ENCODE results near the gene TSPAN9.
"Not testable (repeated sequence)": the region's sequence is repeated elsewhere in the genome, so short reads cannot be mapped to it uniquely, and the experiment has no call there.

The TSPAN9 gene

DNA sequence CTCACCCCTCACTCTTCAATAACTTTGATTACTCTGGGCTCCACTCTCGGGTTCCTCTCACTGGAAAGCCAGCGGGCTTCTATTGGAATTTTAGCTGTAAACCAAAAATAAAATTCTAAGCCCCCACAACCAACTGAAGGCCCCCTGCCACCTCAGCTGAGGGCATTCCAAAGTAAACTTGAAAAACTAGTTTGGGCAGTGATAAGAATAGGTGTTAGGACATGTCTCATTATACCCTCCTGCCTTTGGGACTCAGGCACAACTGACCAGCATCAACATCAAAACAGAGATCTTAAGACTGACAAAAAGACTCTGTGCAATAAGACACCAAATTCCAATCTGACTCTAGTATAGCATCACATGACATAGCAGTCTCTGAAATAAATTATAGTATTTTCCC lies 11.9 kb upstream of the TSPAN9 start:
- H3K27me3 ChIP-seq (ENCODE audit: insufficient read depth, poor library complexity, severe bottlenecking) = peaks cover 3% of the 10 kb centered on the region
- TF ChIP-seq POLR2AphosphoS5 (IDR thresholded peaks at IDR 0.05; ENCODE audit: low read depth) (no peak), SPI1 (IDR thresholded peaks at IDR 0.05; ENCODE audit: borderline replicate concordance, low read depth) (no peak), GABPA (IDR thresholded peaks at IDR 0.05; ENCODE audit: low read depth) (no peak)
- TF ChIP-seq, protein P1, sequence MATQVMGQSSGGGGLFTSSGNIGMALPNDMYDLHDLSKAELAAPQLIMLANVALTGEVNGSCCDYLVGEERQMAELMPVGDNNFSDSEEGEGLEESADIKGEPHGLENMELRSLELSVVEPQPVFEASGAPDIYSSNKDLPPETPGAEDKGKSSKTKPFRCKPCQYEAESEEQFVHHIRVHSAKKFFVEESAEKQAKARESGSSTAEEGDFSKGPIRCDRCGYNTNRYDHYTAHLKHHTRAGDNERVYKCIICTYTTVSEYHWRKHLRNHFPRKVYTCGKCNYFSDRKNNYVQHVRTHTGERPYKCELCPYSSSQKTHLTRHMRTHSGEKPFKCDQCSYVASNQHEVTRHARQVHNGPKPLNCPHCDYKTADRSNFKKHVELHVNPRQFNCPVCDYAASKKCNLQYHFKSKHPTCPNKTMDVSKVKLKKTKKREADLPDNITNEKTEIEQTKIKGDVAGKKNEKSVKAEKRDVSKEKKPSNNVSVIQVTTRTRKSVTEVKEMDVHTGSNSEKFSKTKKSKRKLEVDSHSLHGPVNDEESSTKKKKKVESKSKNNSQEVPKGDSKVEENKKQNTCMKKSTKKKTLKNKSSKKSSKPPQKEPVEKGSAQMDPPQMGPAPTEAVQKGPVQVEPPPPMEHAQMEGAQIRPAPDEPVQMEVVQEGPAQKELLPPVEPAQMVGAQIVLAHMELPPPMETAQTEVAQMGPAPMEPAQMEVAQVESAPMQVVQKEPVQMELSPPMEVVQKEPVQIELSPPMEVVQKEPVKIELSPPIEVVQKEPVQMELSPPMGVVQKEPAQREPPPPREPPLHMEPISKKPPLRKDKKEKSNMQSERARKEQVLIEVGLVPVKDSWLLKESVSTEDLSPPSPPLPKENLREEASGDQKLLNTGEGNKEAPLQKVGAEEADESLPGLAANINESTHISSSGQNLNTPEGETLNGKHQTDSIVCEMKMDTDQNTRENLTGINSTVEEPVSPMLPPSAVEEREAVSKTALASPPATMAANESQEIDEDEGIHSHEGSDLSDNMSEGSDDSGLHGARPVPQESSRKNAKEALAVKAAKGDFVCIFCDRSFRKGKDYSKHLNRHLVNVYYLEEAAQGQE (IDR thresholded peaks at IDR 0.05; ENCODE audit: insufficient replicate concordance, low read depth) = no peak
- TF ChIP-seq, protein P2, sequence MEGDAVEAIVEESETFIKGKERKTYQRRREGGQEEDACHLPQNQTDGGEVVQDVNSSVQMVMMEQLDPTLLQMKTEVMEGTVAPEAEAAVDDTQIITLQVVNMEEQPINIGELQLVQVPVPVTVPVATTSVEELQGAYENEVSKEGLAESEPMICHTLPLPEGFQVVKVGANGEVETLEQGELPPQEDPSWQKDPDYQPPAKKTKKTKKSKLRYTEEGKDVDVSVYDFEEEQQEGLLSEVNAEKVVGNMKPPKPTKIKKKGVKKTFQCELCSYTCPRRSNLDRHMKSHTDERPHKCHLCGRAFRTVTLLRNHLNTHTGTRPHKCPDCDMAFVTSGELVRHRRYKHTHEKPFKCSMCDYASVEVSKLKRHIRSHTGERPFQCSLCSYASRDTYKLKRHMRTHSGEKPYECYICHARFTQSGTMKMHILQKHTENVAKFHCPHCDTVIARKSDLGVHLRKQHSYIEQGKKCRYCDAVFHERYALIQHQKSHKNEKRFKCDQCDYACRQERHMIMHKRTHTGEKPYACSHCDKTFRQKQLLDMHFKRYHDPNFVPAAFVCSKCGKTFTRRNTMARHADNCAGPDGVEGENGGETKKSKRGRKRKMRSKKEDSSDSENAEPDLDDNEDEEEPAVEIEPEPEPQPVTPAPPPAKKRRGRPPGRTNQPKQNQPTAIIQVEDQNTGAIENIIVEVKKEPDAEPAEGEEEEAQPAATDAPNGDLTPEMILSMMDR (IDR thresholded peaks at IDR 0.05; ENCODE audit: insufficient read depth, low read length) = no peak
- DNase-seq (ENCODE audit: low read depth in 1 of 2, low spot score in 1 of 2) = no peak
- H3K27ac ChIP-seq (replicated peaks) = no peak overlapping the region
- H3K4me3 ChIP-seq (replicated peaks; ENCODE audit: insufficient read depth, low read length) = no peak overlapping the region

DNA sequence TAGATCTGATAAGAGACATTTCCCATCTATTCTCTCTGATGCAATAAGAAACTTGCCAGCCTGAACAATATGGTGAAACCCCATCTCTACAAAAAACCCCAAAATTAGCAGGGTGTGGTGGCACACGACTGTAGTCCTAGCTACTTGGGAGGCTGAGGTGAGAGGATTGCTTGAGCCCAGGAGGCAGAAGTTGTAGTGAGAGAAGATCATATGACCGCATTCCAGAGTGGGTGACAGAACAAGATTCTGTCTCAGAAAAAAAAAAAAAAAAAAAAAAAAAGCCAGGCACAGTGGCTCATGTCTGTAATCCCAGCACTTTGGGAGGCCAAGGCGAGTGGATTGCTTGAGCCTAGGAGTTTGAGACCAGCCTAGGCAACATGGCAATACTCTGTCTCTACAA lies 11.3 kb upstream of the TSPAN9 start:
- not testable (repeated sequence) for H3K4me3 ChIP-seq (replicated peaks; ENCODE audit: insufficient read depth, low read length); H3K27ac ChIP-seq (replicated peaks); DNase-seq (ENCODE audit: low read depth in 1 of 2, low spot score in 1 of 2); H3K27me3 ChIP-seq (ENCODE audit: insufficient read depth, poor library complexity, severe bottlenecking)

DNA sequence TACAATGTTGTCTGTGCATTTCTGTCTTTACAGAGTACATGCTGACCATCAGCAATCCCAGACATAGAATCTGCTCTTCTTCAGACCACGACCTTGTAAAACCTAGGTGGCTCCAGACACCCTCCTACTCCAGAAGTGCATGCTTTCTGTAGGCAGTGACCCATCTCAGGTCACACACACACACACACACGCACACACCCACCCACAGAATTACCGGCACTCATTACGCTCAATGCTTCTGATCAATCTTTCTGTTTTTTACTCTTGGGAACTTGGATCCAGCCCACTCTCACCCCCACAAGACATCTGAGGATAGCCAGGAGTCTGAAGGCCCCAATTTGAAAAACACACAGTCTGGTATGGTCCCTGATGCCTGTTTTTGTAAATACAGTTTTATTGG lies 7.5 kb upstream of the TSPAN9 start:
- no peak for DNase-seq (ENCODE audit: low read depth in 1 of 2, low spot score in 1 of 2)
- Histone ChIP-seq H3K27me3 (ENCODE audit: insufficient read depth, poor library complexity, severe bottlenecking) (peaks cover 9% of the 10 kb centered on the region), H3K27ac (replicated peaks) (no peak overlapping the region), H3K4me3 (replicated peaks; ENCODE audit: insufficient read depth, low read length) (no peak overlapping the region)
- TF ChIP-seq, protein P1 (IDR thresholded peaks at IDR 0.05; ENCODE audit: insufficient replicate concordance, low read depth) = no peak
- no peak for TF ChIP-seq POLR2AphosphoS5 (IDR thresholded peaks at IDR 0.05; ENCODE audit: low read depth)

DNA sequence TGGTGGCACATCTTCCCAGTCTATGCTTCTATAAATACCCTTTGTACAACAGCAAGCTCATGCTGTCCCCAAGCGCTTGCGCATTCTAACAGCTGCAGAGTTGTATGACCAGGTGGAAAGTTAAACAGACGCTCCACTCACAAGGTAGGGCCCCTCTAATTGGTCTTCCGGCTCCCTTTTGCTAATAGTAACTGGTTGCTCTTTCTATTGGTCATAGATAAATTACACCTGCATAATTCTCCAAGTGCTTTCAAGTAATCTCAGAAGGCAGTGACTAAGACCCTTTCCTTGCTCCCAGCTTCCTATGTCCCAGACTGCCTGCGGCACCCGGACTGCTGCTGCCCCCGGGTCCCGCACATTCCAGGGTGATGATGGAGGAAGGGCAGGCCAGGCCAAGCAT lies 6.1 kb upstream of the TSPAN9 start:
- no peak for DNase-seq (ENCODE audit: low read depth in 1 of 2, low spot score in 1 of 2)
- TF ChIP-seq, protein P2 (IDR thresholded peaks at IDR 0.05; ENCODE audit: insufficient read depth, low read length) = no peak
- TF ChIP-seq, protein P1 (IDR thresholded peaks at IDR 0.05; ENCODE audit: insufficient replicate concordance, low read depth) = no peak
- no peak for TF ChIP-seq POLR2AphosphoS5 (IDR thresholded peaks at IDR 0.05; ENCODE audit: low read depth)
- no peak for TF ChIP-seq GABPA (IDR thresholded peaks at IDR 0.05; ENCODE audit: low read depth)
- TF ChIP-seq SPI1 (IDR thresholded peaks at IDR 0.05; ENCODE audit: borderline replicate concordance, low read depth) = no peak
- Histone ChIP-seq H3K27me3 (ENCODE audit: insufficient read depth, poor library complexity, severe bottlenecking) (peaks cover 12% of the 10 kb centered on the region), H3K27ac (replicated peaks) (no peak overlapping the region), H3K4me3 (replicated peaks; ENCODE audit: insufficient read depth, low read length) (no peak overlapping the region)
